GM12801 (cell line): Measurements from ENCODE around the gene ARHGAP18.

Source experiments
- TF ChIP-seq, protein P1 (sequence below): IDR thresholded peaks from one replicate; pipeline ENCODE4 v1.5.1; 2011; ENCODE audit warnings: control low read depth; ENCODE audit not compliant: insufficient read length; ENCODE audit errors: extremely low read depth

The ARHGAP18 gene, protein sequence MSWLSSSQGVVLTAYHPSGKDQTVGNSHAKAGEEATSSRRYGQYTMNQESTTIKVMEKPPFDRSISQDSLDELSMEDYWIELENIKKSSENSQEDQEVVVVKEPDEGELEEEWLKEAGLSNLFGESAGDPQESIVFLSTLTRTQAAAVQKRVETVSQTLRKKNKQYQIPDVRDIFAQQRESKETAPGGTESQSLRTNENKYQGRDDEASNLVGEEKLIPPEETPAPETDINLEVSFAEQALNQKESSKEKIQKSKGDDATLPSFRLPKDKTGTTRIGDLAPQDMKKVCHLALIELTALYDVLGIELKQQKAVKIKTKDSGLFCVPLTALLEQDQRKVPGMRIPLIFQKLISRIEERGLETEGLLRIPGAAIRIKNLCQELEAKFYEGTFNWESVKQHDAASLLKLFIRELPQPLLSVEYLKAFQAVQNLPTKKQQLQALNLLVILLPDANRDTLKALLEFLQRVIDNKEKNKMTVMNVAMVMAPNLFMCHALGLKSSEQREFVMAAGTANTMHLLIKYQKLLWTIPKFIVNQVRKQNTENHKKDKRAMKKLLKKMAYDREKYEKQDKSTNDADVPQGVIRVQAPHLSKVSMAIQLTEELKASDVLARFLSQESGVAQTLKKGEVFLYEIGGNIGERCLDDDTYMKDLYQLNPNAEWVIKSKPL

DNA sequence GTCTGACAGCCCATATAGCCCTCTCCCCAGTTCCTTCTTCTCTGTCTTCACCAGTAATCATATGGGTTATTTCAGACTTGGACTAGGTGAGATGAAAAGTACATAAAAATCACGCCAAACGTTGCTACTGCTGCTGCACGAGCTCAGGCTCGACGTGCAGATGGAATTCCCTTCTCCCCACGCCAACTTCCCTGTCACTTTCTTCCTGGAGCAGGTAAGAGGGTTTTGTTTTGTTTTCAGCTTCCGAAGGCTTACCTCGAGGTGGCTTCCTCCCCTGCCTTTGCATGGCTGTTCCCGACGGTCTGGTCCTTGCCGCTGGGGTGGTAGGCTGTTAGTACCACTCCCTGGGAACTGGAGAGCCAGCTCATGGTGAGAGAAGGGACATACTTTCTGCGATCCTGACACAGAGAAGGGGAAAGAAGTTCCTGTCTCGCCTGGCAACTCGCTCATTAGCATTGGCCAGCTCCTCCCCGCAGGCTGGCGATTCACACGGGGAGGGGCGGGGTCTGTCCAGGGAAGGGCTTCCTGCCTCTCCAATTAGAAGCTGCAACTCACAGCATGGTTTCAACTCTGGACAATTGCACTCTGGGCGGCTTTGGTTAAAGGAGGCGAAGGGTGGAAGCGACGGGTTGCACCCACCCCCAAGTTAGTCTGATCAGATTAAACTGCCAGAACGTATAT, at the start of gene ARHGAP18:
ARHGAP18 (minus strand) TSS at position 409 of the 681 bp plus-strand sequence; CDS start at position 368, 41 bp downstream.
- TF ChIP-seq, protein P1, sequence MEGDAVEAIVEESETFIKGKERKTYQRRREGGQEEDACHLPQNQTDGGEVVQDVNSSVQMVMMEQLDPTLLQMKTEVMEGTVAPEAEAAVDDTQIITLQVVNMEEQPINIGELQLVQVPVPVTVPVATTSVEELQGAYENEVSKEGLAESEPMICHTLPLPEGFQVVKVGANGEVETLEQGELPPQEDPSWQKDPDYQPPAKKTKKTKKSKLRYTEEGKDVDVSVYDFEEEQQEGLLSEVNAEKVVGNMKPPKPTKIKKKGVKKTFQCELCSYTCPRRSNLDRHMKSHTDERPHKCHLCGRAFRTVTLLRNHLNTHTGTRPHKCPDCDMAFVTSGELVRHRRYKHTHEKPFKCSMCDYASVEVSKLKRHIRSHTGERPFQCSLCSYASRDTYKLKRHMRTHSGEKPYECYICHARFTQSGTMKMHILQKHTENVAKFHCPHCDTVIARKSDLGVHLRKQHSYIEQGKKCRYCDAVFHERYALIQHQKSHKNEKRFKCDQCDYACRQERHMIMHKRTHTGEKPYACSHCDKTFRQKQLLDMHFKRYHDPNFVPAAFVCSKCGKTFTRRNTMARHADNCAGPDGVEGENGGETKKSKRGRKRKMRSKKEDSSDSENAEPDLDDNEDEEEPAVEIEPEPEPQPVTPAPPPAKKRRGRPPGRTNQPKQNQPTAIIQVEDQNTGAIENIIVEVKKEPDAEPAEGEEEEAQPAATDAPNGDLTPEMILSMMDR: no peak

DNA sequence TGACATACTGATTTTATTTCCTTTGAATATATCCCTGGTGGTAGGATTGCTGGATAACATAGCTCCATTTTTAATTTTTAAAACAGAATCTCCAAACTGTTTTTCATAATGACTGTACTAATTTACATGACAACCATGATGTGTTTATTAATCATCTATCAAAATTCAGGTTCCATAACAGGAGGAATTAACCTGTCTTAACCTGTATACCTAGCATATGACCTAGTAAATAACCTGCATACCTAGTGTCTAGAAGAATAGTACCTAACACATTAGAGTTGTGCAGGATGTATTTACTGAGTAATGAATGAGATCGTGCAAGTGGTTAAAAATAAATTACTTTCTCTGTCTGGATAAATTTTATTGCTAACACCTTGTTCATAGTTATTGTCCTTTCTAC, 45.8 kb upstream of the ARHGAP18 start:
- TF ChIP-seq, protein P1: no peak

DNA sequence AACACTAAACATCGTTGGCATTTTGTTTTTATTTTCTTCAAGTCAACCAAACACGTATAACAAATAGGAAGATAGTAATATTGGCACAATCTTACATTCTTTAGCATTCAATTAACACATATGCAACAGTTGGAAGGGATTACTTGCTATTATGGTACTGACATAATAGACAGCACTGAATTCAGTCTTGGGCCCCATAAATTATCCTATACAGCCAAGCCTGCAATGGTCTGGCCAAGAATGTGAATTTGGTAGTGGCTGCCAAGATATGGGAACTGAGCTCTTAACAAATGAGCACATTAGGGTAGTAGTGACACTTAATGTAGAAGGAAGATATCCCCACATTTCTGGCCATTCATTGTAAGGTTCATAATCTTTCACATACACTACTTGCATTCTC, 44.8 kb upstream of the ARHGAP18 start:
- TF ChIP-seq, protein P1: no peak

DNA sequence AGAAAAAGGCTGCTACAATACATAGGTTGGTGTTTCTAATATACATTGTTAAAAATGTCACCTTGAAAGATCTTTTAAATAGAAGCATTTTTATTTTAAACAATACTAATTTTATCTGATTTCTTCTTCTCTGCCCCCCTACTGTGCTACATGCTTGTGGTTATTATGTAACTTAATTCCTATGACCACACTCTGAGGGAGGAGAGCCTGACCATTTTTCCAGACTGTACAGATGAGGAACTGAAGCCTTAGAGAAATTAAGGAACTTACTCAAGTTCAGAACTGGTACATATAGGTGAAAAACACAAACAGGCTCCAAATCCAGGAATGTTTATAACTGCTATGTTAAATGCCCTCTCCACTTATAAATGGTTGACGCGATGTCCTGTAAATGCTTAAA, 43.4 kb upstream of the ARHGAP18 start:
- TF ChIP-seq, protein P1: no peak

DNA sequence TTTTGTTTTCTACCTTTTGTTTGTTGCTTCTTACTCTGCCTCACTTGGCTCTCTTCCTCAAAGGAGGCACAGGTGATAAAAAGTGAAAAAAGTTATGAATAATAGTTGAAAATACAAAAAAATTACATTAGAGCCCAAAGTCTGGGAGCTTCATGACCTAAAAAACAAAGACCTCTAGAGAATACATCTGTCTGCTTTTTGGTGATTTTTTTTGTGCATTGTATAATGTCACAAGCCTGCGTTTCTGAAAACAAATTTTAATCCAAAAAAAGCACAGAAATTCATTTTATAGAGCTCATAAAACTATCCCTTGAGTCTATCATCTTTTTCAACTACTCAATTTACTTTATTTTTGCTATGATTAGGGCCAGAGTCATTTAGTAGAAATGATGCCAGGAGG, 41.4 kb upstream of the ARHGAP18 start:
- TF ChIP-seq, protein P1: no peak

DNA sequence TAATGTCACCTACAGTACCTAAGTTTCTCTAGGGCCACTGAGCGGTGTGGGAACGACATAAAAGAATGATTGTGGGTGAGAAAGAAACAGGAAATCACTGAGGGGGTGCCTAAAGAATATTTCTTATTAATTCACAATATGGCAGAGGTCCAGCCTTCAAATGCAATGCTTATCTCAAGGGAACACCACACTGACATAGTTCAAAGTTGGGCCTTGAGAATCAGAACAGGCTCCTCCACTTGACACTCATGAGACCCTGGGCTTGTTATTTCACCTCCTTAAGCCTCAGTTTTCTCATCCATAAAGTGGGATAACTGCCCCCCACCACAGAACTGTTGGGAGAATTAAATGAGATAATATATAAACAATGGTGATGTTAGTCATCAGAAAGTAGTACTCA, 40.4 kb upstream of the ARHGAP18 start:
- TF ChIP-seq, protein P1: no peak

DNA sequence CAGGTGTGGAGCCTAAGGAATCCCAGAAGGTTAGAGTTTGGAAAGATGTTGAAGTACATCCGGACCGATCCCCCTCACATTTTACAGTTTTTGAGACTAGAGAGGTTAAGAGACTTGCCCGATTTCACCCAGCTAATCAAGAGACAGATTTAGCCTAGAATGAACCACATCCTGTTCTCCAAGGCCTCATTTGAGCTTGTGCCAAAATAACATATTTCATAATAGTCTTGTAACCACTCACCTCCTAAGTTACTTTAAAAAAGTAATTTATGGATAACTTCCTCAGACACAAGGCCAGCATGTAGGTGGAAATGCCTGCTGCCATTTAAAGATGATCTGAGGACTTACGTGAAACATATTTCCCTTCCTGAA, 39.8 kb upstream of the ARHGAP18 start:
- TF ChIP-seq, protein P1: no peak
